ENCODE measurements around the gene TRIM62. TPM values are rescaled to one million over a fixed set of nuclear protein-coding genes. Genes with fewer than 3 reads are reported as not detected.
A peak's percentile ranks its signal among the peaks of the same experiment; 100 is the strongest.

The TRIM62 gene
- 13.5 and 14.4 TPM in 2 replicates for total RNA-seq (2014; rRNA removed; shearing (Covaris generic))
- 47.4 and 48.5 TPM in 2 replicates for polyA plus RNA-seq (2015; cell fraction: cytosol; rRNA removed)
- polyA plus RNA-seq (2015; cell fraction: nucleus; rRNA removed) = 27.8 and 34.0 TPM in 2 replicates

- peak; percentile 75 for DNase-seq (ENCODE audit: low read depth, low spot score)
- in situ Hi-C loops (cut with HindIII; ENCODE audit: low pct_unique_long_range_greater_than_20kb, low sequenced_read_pairs) = no loop called here
These were observed at the start of gene TRIM62 for GRCh38 chr1:33181921-33182341. TSS of gene TRIM62 (minus strand) at chr1:33182043. CDS start at chr1:33181432, 611 bp downstream.

GRCh38 chr1:33231166-33231565 lies 49.3 kb upstream of the TRIM62 start:
- no peak for DNase-seq (ENCODE audit: low read depth, low spot score)
- in situ Hi-C loops (cut with HindIII; ENCODE audit: low pct_unique_long_range_greater_than_20kb, low sequenced_read_pairs) = no loop called here

- in situ Hi-C loops (cut with HindIII; ENCODE audit: low pct_unique_long_range_greater_than_20kb, low sequenced_read_pairs) = no loop called here
- no peak for DNase-seq (ENCODE audit: low read depth, low spot score)
These were observed 47.2 kb upstream of the TRIM62 start for GRCh38 chr1:33228935-33229487.

GRCh38 chr1:33225586-33225985 lies 43.7 kb upstream of the TRIM62 start:
- no peak for DNase-seq (ENCODE audit: low read depth, low spot score)
- in situ Hi-C loops (cut with HindIII; ENCODE audit: low pct_unique_long_range_greater_than_20kb, low sequenced_read_pairs) = no loop called here

- no peak for DNase-seq (ENCODE audit: low read depth, low spot score)
These were observed 42.4 kb upstream of the TRIM62 start for GRCh38 chr1:33224166-33224707.

GRCh38 chr1:33222381-33222780 lies 40.5 kb upstream of the TRIM62 start:
- in situ Hi-C loops (cut with HindIII; ENCODE audit: low pct_unique_long_range_greater_than_20kb, low sequenced_read_pairs) = no loop called here
- no peak for DNase-seq (ENCODE audit: low read depth, low spot score)

More at GRCh38 chr1:33224166-33224707, 42.4 kb upstream of the TRIM62 start:
- in situ Hi-C loops (cut with HindIII; ENCODE audit: low pct_unique_long_range_greater_than_20kb, low sequenced_read_pairs) = no loop called here

GRCh38 chr1:33221385-33221758 lies 39.5 kb upstream of the TRIM62 start:
- no peak for DNase-seq (ENCODE audit: low read depth, low spot score)
- in situ Hi-C loops (cut with HindIII; ENCODE audit: low pct_unique_long_range_greater_than_20kb, low sequenced_read_pairs) = no loop called here

GRCh38 chr1:33220676-33221384 lies 39.0 kb upstream of the TRIM62 start:
- no peak for DNase-seq (ENCODE audit: low read depth, low spot score)
- in situ Hi-C loops (cut with HindIII; ENCODE audit: low pct_unique_long_range_greater_than_20kb, low sequenced_read_pairs) = no loop called here

GRCh38 chr1:33219886-33220661 lies 38.2 kb upstream of the TRIM62 start:
- in situ Hi-C loops (cut with HindIII; ENCODE audit: low pct_unique_long_range_greater_than_20kb, low sequenced_read_pairs) = no loop called here
- peak; percentile 57 for DNase-seq (ENCODE audit: low read depth, low spot score)

- DNase-seq (ENCODE audit: low read depth, low spot score) = no peak
- in situ Hi-C loops (cut with HindIII; ENCODE audit: low pct_unique_long_range_greater_than_20kb, low sequenced_read_pairs) = no loop called here
These were observed 30.1 kb upstream of the TRIM62 start for GRCh38 chr1:33211972-33212371.

GRCh38 chr1:33206340-33206739 lies 24.5 kb upstream of the TRIM62 start:
- no peak for DNase-seq (ENCODE audit: low read depth, low spot score)
- in situ Hi-C loops (cut with HindIII; ENCODE audit: low pct_unique_long_range_greater_than_20kb, low sequenced_read_pairs) = no loop called here

- no peak for DNase-seq (ENCODE audit: low read depth, low spot score)
These were observed 13.7 kb upstream of the TRIM62 start for GRCh38 chr1:33195556-33195955.

GRCh38 chr1:33191731-33192275 lies 10.0 kb upstream of the TRIM62 start:
- DNase-seq (ENCODE audit: low read depth, low spot score) = no peak
- in situ Hi-C loops (cut with HindIII; ENCODE audit: low pct_unique_long_range_greater_than_20kb, low sequenced_read_pairs) = no loop called here

More at GRCh38 chr1:33195556-33195955, 13.7 kb upstream of the TRIM62 start:
- in situ Hi-C loops (cut with HindIII; ENCODE audit: low pct_unique_long_range_greater_than_20kb, low sequenced_read_pairs) = no loop called here

- DNase-seq (ENCODE audit: low read depth, low spot score) = no peak
- in situ Hi-C loops (cut with HindIII; ENCODE audit: low pct_unique_long_range_greater_than_20kb, low sequenced_read_pairs) = no loop called here
These were observed 8.9 kb upstream of the TRIM62 start for GRCh38 chr1:33190701-33191100.

GRCh38 chr1:33188572-33189275 lies 6.9 kb upstream of the TRIM62 start:
- DNase-seq (ENCODE audit: low read depth, low spot score) = no peak
- in situ Hi-C loops (cut with HindIII; ENCODE audit: low pct_unique_long_range_greater_than_20kb, low sequenced_read_pairs) = no loop called here

- no peak for DNase-seq (ENCODE audit: low read depth, low spot score)
- in situ Hi-C loops (cut with HindIII; ENCODE audit: low pct_unique_long_range_greater_than_20kb, low sequenced_read_pairs) = no loop called here
These were observed 5.1 kb upstream of the TRIM62 start for GRCh38 chr1:33186936-33187335.

- no peak for DNase-seq (ENCODE audit: low read depth, low spot score)
- in situ Hi-C loops (cut with HindIII; ENCODE audit: low pct_unique_long_range_greater_than_20kb, low sequenced_read_pairs) = no loop called here
These were observed 3.7 kb upstream of the TRIM62 start for GRCh38 chr1:33185541-33185940.

Data from SK-MEL-5 (cell line).